HG03575 (cell line): ENCODE data around the gene LOXL4.
"Not testable (repeated sequence)": the region's sequence is repeated elsewhere in the genome, so short reads cannot be mapped to it uniquely, and the experiment has no call there.

Source experiments
- ATAC-seq: cut with Tn5 transposase; IDR thresholded peaks from one replicate; pipeline ENCODE4 v1.9.1; 2021; ENCODE audit not compliant: unreplicated experiment, insufficient number of reproducible peaks, low FRiP score; ENCODE audit errors: extremely low read depth

Gene LOXL4

DNA sequence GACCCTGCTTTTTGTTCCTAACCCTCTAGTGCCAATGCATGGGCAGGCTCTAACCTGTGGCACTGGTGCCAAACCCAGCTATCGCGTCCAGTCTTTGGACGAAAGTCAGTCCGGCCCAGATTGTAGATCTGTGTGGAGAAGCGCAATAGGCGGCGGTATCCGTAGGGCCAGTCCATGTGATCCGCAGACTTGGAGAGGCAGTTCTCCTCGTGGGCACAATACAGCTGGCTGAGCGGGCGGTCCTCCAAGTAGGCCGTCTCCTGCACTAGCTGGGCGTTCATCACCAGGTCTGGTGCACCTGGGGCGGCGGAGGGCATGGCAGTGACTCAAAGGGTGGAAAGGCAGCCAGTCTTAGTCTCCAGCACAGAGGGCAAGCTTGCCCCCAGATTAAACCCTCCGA, 14.5 kb downstream of the LOXL4 start:
- no peak for ATAC-seq

DNA sequence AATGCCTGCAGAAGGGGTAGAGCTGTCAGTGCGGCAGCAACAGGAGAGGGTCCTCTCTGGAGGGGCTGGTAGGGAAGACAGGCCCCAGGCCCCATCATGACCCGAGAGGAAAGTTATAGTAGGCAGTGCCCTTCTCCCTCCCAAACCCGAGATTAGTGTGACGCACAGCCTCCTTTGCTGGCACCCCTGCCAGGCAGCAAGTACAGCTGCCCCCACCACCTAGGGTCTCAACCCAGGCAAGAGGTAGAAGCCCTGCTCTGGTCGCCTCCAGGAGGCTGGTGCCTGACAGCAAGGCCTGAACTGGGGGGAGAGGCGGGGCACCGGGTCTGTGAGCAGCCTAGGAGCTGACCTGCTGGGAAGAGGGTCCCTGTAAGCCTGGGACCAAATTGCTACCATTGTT, 15.5 kb downstream of the LOXL4 start:
- no peak for ATAC-seq

DNA sequence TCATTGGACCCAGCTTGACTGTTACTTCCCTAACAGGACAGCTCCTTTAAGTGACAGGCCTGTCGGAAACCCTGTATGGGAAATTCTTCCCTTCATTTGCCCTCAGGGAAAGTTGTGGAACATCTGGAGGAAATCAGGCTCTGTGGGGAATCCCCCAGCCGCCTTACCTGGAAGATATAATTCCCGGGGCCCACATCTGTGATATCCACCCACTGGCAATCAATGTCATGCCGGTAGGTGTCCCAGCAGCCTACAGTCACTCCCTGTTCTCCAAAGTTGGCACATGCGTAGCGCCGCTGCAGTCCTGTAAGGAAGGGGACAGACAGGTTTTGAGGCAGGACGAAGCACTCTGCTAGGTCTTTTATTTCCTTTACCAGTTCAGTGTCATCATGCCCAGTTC, 16.6 kb downstream of the LOXL4 start:
- no peak for ATAC-seq

DNA sequence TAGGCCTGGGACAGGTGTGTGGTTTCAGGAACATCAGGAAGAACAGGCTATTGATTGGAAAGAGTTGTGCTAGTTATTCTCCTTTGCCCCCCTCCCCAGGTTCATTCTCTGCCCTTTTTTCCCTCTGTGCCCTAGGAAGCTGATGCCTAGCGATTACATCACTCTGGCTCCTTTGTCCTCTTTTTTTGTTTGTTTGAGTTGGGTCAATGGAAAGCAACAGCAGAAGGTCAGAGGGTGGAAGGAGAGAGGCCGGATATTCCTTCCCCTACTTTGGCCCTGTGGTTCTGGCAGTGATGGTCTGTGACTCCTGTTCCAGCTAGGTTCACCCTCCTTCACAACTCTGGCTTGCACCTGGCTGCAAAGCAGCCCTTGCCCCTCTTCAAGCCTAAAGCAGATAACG, 18.9 kb downstream of the LOXL4 start:
- ATAC-seq, result no peak

DNA sequence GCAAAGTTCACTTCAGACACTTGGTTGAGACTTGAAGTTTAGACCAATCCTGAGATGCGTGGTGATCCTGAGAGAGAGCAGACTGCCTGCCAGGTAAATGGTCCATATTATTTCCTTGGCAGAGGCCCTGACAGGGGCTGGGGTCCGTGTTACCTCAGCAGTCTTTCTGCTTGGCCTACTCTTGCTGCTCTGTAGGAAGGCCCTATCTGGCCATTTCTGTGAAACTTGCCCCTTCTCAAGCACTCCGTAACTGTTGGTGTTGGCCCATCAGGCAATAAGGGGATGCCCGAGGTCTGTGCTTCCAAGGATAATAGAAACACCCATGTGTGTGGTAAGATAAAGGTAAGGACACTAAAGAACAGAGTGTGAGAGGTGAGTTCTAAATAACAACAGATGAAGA, 20.0 kb downstream of the LOXL4 start:
- no peak for ATAC-seq

DNA sequence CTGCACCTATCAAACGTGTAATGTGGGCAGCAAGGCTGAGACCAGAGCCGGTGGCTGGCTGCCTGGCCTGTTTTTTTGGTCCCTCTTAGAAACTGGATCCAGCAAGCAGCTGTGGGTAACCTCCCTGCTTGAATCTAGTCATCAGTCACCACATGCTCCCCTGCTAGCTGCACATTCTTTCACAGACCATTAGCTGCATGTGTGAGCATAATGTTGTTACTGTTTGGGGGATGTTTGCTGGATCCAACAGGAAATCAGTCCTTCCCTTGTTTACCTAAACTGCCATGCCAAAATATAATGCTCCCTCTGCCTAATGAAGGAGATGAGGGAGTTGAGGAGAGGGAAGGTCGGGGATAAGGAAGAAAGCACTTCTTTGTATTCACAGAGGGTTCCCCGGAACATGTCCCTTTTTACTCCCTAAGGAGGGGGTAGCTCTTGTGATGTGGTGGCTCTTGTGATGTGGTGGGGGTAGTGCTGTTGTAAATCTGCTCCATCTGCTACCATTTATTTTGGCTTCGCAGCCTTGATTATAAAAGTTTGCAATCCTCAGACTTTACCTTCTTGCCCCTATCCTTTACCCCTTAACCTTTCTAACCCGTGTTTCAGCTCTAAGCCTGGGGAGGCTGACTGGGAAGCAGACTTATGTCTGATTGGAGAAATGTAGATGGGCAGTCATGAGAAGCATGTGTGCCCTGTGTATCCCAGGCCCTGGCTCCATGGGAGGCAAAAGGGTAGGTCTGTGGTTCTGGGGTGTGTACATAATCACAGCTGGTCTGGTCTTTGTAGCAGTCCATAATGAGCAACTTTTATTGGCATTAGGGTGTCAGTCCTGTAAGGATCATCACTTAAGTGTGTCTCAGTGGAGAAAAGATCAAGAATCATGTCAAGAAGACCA, 20.8 kb downstream of the LOXL4 start:
- no peak for ATAC-seq

DNA sequence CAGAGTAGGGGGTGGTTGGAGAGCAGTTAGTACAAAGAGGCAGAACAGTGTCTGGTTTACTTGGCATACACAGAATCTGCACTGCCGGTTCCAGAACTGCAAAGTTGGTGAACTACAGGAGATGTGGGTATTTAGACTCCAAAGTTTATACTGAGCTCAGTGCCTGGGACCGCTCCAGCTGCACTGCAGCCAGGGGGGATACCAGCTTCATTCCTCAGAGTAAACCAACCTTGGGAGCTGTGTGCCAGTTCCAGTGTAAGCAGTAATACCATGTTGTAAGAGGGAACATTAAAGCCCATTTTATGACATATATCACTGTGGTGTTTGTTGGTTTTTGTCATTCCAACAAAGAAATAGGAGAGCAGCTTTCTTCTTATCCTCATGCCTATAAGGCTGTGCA, 23.4 kb downstream of the LOXL4 start:
- no peak for ATAC-seq

DNA sequence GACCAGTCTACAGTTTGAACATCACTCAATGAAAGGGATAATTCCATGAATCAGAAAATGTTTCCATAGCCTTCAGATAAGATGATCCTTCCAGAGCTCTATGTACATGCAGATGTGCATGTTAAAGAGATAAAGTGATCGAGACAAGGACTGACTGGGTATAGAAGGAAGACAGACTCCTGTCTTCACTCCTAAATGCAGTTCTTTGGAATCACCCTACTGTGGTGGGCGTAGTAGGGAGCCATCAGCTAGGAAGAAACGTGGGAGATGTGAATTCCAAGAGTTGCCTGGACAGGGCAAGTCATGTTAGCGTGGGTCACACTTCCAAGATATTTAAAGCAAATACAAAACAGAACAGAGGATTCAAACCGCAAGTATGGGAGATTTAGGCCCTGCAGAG, 23.9 kb downstream of the LOXL4 start:
- no peak for ATAC-seq

DNA sequence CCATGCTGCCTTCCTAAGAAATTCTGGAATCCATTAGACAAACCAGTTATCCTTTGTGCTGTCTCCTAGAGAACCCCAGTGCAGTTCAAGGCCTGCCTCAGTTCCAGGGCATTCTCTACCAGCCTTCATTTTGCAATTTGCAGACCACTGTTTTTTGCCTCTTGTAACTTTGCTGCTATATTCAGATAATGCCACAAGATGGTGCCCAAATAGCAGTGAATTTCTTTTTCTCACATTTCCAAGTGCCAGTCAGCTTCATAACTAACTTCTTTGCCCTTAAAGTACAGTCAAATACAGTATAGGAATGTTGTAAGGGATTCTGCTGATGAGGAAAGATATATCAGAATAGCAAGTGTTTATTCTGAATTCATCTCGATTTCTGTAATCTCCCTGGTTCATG, 25.2 kb downstream of the LOXL4 start:
- no peak for ATAC-seq

DNA sequence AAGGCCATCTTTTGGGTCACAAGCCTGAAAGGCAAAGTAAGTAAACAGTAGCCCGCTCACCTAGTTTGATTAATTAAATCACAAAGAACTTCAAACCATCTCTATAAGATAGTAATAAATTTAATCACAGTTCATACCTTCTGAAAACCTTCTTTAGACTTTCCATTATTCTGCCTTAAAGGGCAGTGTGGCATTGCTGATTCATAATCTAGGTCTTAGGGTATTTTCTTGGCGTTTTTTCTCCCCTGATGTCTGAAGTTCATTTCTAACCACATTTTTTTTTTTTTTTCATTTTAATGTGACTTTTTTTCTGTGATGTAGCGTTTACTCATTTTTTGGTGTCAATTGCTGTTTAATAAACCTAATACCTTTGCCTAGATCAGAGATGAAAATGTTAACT, 27.5 kb downstream of the LOXL4 start:
- no peak for ATAC-seq

DNA sequence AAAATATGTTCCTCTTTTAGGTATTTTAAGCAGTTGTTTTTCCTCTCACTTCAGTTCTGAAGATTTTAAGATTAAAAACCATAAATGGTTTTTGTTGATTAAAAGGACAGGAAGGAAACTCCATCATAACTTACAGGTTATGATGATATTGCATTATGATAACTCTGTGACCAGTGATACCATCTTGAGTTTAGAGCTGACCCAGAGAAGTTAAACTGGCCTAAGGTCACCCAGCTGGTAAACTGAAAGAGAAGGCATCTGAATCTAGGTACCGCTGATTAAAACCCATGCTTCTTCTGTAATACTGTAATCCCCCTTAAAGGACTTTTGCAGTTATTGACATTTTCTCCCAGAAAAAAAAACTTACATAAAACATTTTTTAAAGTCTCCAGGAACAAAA, 29.6 kb downstream of the LOXL4 start:
- ATAC-seq, result no peak

DNA sequence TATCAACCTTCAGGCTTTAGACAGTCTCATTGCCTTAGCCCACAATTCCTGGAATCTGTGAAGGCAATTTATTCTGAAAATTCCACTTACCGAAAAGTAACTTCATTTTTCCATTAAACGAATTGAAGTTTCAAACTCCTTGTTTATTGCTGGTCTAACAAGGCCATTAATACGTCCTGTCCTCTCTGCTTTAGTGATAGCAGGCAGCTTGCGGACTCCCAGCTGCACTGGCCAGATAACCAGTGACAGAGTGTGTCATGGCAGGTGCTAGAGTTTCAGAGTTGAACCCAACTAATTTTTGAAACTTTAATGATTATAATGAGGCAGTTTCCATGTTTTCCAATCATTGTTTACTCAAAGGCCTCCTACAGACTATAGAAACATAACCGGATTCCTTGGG, 31.1 kb downstream of the LOXL4 start:
- no peak for ATAC-seq

DNA sequence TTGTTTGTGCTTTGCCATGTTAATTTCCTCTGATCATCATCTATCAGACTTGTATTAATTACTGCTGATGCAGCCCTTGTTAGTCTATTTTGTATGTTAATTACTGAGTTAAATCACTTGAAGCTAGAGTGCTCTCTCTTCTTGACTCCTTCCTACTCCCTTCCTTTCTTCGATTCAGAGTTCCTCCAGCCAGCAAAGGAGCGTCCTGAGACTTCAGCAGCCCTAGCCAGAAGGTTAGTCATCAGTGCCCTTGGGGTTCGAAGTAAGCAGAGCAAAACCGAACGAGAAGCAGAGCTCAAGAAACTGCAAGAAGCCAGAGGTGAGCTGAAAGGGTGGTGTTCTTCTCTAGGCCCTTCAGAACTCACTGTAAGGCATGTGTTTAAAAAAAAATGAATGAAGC, 32.1 kb downstream of the LOXL4 start:
- no peak for ATAC-seq

DNA sequence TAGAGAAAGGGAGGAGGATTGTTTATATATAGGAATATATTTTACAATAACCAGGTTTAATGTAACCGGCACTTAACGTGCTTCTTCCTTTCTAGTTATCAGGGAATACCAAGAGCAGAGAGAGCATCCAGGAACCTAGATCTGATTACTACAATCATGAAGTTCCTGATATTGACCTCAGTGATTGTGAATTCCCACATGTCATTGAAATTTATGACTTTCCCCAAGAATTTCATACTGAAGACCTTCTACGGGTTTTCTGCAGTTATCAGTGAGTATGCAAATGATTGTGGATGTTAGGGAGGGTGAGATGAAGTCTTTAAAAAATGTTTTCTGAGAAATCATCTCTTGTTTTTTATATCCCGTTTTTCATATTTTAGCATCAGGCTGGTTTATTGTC, 36.6 kb downstream of the LOXL4 start:
- ATAC-seq, result no peak

DNA sequence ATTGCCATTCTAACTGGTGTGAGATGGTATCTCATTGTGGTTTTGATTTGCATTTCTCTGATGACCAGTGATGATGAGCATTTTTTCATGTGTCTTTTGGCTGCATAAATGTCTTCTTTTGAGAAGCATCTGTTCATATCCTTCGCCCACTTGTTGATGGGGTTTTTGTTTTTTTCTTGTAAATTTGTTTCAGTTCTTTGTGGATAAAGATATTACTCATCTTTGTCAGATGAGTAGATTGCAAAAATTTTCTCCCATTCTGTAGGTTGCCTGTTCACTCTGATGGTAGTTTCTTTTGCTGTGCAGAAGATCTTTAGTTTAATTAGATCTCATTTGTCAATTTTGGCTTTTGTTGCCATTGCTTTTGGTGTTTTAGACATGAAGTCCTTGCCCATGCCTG, 39.7 kb downstream of the LOXL4 start:
- not testable (repeated sequence) for ATAC-seq

DNA sequence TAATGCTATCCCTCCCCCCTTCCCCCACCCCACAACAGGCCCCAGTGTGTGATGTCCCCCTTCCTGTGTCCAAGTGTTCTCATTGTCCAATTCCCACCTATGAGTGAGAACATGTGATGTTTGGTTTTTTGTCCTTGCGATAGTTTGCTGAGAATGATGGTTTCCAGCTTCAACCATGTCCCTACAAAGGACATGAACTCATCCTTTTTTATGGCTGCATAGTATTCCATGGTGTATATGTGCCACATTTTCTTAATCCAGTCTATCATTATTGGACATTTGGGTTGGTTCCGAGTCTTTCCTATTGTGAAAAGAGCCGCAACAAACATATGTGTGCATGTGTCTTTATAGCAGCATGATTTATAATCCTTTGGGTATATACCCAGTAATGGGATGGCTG, 40.3 kb downstream of the LOXL4 start:
- not testable (repeated sequence) for ATAC-seq

DNA sequence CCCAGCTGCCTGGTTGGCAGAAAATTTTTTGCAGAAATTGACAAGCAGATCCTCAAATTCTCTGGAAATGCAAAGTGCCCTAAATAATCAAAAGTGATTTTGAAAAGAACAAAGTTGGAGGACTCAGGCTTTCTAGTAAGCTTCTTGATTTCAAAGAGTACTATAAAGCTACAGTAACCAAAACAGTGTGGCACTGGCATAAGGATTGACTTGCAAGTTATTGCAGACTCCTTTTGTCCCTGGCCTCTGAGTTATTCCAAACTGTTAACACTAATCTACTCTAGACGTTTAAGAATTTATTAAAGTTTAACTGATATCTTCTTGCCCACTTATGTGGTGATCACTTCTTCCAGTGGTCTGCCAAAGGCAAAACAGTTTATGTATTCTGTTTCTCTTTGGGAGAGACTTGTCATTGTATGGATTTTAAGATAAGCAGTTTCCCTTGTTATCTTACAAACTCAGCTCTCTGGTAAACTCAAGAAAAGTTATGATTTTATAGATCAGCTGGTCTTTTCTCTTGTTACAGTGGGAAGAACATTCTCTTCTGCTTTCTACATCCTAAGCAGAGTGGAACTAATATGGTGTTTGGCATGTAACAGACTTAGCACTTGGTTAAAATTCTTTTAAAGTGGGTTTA, 41.4 kb downstream of the LOXL4 start:
- no peak for ATAC-seq

DNA sequence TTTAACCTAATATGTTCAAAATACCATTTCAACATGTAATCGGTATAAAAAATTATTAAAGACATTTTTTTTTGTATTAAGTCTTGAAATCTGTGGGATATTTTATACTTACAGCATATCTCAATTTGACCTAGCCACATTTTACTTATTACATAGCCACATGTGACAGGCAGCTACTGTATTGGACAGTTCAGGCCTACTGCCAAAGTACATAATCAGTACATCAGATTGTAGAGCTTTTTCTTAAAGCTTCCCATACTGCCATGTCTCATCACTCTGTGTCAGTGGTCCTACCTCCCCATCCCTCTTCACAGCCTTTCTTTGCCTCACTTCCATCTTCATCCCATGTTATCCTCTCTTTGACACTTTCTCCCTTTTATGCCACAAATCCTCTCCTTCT, 43.0 kb downstream of the LOXL4 start:
- ATAC-seq, result no peak

DNA sequence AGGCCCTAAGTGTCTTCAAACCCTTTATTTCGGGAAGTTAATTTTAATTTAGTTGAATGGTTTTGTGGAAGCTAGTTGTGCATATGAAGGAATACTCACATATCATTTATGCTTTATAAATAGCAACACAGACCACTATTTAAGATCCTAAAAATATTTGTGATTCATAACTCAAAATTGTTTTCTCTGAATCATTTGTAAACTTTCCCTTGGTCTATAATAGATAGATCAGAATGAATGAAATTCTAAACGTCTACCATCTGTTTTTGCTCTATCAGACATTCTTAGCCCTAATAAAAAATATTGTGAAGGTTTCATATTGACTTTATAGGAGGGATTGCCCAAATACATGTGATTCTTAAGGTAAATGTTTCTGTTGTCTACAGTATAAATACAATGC, 43.5 kb downstream of the LOXL4 start:
- ATAC-seq, result no peak

DNA sequence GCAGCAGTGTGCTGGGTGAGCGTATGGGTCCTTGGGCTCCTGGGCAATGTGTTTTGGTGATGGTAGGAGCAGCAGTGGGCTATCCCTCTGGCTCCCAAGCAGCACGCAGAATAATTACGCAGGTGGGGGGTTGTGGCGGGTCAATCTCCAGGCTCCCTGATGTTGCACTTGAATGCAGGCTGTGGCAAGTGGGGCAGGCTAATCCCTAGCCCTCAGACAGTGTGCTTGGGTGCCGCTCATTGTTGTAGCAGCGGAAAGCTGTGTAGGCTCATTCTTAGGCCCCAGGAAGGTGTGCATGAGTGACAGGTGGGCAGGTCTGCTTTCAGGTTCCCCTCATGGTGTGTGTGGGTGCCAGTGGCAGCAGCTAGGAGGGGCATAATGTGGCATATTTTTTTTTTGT, 44.1 kb downstream of the LOXL4 start:
- ATAC-seq, result no peak

DNA sequence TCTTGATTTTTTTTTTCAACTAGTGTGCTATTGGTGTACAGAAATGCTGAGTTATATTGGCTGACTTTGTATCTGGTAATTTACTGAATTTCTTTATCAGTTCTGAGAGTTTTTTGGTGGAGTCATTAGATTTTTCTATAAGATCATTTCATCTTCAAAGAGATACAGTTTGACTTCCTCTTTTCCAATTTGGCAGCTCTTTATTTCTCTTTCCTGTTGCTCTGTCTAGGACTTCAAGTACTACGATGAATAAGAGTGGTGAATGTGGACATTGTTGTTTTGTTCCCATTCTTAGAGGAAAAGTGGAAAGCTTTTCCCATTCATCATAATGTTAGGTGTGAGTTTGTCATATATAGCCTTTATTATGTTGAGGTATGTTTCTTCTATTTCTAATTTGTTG, 50.2 kb downstream of the LOXL4 start:
- no peak for ATAC-seq
